GM10266 (cell line): ENCODE data around the gene C3orf20.

ENCODE experiments used
- DNase-seq: peaks from one replicate; pipeline ENCODE4 v3.0.0; 2012; ENCODE audit errors: extremely low spot score
- CTCF ChIP-seq: IDR thresholded peaks from 2 replicates; pipeline ENCODE4 v1.5.1; 2012; ENCODE audit warnings: mild to moderate bottlenecking, low read depth; ENCODE audit not compliant: control insufficient read depth, insufficient read depth; ENCODE audit errors: missing control alignments

C3orf20 gene

GRCh38 chr3:14819671-14820070 is 144.7 kb downstream of the C3orf20 start:
- TF ChIP-seq CTCF: no peak
- DNase-seq: no peak

GRCh38 chr3:14820156-14820555 is 145.2 kb downstream of the C3orf20 start:
- no peak for TF ChIP-seq CTCF
- DNase-seq: no peak

DNA sequence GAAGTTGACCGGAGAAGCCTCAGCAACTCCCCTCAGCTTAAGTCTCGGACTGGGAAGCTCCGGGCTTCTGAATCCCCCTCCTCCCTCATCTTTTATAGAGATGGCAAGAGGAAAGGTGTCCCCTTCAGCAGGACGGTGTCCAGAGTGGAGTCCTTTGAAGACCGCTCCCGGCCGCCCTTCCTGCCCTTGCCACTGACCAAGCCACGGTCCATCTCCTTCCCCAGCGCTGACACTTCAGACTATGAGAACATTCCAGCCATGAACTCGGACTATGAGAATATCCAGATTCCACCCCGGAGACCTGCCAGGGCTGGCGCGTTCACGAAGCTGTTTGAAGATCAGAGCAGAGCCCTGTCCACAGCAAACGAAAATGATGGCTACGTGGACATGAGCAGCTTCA is 146.2 kb downstream of the C3orf20 start:
- no peak for DNase-seq
- TF ChIP-seq CTCF: no peak

DNA sequence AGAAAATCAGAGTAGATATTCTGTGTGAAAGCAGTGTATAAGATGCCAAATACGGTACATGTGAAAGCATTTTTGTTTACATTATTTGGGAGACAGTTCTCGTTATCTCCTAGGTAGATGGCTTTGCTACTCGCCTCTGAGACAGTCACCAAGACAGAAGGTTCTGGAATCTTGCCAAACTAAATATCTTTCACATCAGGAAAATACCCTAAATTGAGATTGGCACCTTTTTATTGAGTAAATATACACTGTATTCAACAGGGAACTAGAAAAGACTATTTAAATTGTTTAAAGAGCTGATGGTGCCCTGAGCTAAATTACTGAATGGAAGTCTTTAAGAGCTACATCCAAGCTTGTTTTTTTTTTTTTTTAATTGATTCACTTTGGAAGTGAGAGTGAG is 147.2 kb downstream of the C3orf20 start:
- no peak for TF ChIP-seq CTCF
- DNase-seq: no peak
